ENCODE results near the gene MTRF1L. TPM values are rescaled to one million over a fixed set of nuclear protein-coding genes. Genes with fewer than 3 reads are reported as not detected.
A peak's percentile ranks its signal among the peaks of the same experiment; 100 is the strongest.

MTRF1L gene
- polyA plus RNA-seq (2012; ENCODE audit: missing spikeins): 12.9 TPM

DNA sequence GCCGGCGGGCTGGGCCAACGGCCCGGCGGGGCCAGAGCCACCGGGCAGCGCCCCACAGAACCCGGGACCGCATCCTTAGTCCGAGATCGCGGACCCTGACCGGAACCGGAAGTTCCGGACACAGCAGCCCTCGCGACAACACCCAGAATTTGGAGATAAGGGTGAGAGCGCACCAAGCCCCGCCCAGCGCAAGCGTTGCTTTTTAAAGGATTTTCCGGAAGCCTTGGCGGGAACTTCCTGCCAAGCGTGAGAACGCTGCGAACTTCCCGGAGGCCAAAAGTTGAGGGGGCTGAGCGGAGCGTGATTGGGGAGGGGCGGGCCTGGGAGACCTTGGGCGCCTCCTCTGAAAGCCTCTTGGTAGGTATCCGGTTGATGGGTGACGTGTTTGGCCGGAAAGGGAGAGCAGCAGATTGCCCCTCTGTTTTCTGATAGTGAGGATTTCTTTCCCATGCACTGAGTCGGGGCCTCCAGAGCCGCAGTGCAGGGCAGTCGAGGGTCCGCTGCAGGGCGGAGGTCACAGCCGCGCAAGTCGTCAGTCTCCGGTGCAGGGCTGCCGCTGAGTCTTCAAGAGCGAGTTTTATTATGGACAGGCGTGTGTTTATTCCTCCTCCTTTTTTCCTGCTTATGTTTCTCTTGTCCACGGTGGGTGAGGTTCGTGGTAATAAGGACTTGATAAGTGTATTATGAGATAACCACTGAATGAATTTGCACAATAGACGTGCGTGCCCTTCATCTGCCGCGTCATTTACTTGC lies at the start of gene MTRF1L:
Gene MTRF1L, minus strand, starts transcription at position 97 of the 753 bp plus-strand sequence. Its CDS starts 24 bp downstream, at position 73.
- DNase-seq (ENCODE audit: insufficient read length): peak; percentile 67
- TF ChIP-seq POLR2AphosphoS5 (IDR thresholded peaks at IDR 0.05; ENCODE audit: low read depth, low read length) (no peak), POLR2A (IDR thresholded peaks at IDR 0.05; ENCODE audit: low read depth, low read length) (peak; percentile 54; the same call in 1 of the 2 replicates), TAF1 (IDR thresholded peaks at IDR 0.05; ENCODE audit: borderline replicate concordance, low read depth, low read length) (peak; percentile 38; the same call in 1 of the 2 replicates)
- FAIRE-seq: peak; percentile 89

- FAIRE-seq: no peak
- no peak for TF ChIP-seq POLR2A (IDR thresholded peaks at IDR 0.05; ENCODE audit: low read depth, low read length)
These were observed 49.3 kb upstream of the MTRF1L start for GRCh38 chr6:153051801-153052200.

GRCh38 chr6:153048631-153049030 lies 46.1 kb upstream of the MTRF1L start:
- FAIRE-seq (no peak), DNase-seq (ENCODE audit: insufficient read length) (no peak)
- TF ChIP-seq TAF1 (IDR thresholded peaks at IDR 0.05; ENCODE audit: borderline replicate concordance, low read depth, low read length) (no peak), POLR2A (IDR thresholded peaks at IDR 0.05; ENCODE audit: low read depth, low read length) (no peak), POLR2AphosphoS5 (IDR thresholded peaks at IDR 0.05; ENCODE audit: low read depth, low read length) (no peak)

More at GRCh38 chr6:153051801-153052200, 49.3 kb upstream of the MTRF1L start:
- no peak for DNase-seq (ENCODE audit: insufficient read length)

- TF ChIP-seq POLR2A (IDR thresholded peaks at IDR 0.05; ENCODE audit: low read depth, low read length) (no peak), POLR2AphosphoS5 (IDR thresholded peaks at IDR 0.05; ENCODE audit: low read depth, low read length) (no peak), TAF1 (IDR thresholded peaks at IDR 0.05; ENCODE audit: borderline replicate concordance, low read depth, low read length) (no peak)
- DNase-seq (ENCODE audit: insufficient read length): no peak
- FAIRE-seq: no peak
These were observed 44.9 kb upstream of the MTRF1L start for GRCh38 chr6:153047386-153047785.

- TF ChIP-seq POLR2A (IDR thresholded peaks at IDR 0.05; ENCODE audit: low read depth, low read length) (no peak), POLR2AphosphoS5 (IDR thresholded peaks at IDR 0.05; ENCODE audit: low read depth, low read length) (no peak), TAF1 (IDR thresholded peaks at IDR 0.05; ENCODE audit: borderline replicate concordance, low read depth, low read length) (no peak)
- no peak for DNase-seq (ENCODE audit: insufficient read length)
These were observed 42.8 kb upstream of the MTRF1L start for GRCh38 chr6:153045271-153045670.

DNA sequence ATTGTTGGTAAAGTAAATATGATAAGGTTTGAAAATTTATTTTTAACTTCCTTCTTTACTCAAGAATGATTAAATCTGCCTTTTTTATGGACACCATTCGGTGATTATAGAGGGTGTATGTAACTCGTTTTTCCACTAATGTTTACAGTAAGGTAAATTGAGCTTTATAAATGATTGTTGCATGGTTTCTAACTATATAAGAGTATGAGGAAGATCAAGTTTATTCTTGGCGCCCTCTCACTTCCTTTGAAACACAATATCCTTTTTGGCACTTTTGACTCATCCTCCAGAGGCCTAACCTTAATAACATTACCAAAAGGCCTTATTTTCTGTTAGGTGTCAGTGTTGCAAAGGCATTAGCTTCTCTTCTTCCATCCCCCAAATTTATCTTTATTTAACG lies 41.8 kb upstream of the MTRF1L start:
- no peak for TF ChIP-seq POLR2A (IDR thresholded peaks at IDR 0.05; ENCODE audit: low read depth, low read length)
- no peak for TF ChIP-seq TAF1 (IDR thresholded peaks at IDR 0.05; ENCODE audit: borderline replicate concordance, low read depth, low read length)
- TF ChIP-seq POLR2AphosphoS5 (IDR thresholded peaks at IDR 0.05; ENCODE audit: low read depth, low read length): no peak
- no peak for FAIRE-seq
- DNase-seq (ENCODE audit: insufficient read length): no peak

More at GRCh38 chr6:153045271-153045670, 42.8 kb upstream of the MTRF1L start:
- FAIRE-seq: no peak

DNA sequence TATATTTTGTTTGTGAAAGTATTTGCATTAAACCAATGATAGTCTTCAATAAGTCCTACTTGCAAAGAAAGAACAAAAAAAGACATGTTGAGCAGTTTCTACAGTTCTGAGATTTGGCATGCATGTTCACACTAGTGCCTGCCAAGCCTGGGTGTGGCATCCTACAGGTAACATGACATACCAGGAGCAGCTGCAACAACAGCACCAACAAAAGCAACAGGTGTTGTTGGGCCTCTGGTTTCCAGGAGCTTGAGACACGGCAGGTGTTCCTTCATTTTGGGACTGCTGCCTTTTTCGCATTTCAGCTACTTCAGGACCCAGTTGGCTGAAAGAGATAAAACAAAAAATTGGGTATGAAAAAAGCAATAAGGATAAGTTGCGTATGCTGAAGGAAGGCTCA lies 41.2 kb upstream of the MTRF1L start:
- no peak for TF ChIP-seq POLR2AphosphoS5 (IDR thresholded peaks at IDR 0.05; ENCODE audit: low read depth, low read length)
- TF ChIP-seq POLR2A (IDR thresholded peaks at IDR 0.05; ENCODE audit: low read depth, low read length): no peak
- TF ChIP-seq TAF1 (IDR thresholded peaks at IDR 0.05; ENCODE audit: borderline replicate concordance, low read depth, low read length): no peak
- DNase-seq (ENCODE audit: insufficient read length): no peak
- no peak for FAIRE-seq

- no peak for FAIRE-seq
These were observed 36.0 kb upstream of the MTRF1L start for GRCh38 chr6:153038378-153039057.

DNA sequence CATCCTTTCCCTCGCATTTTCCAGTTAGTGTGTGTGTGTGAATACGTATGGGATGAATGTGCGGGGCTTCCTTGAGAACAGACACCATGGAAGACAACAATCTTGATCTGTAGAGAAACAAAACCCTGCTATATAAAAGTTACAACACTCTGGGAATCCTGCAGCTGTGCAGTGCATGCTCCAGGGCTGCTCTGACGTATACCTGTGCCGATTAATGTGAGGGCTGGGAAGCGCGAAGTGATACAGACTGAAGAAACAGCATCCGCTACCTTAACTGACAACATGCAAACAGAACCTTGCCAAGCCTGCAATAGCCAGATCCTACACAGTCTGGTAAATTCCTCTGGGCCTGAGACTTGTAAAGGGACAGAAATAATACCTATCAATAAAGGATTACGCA lies 31.6 kb upstream of the MTRF1L start:
- no peak for FAIRE-seq
- TF ChIP-seq POLR2A (IDR thresholded peaks at IDR 0.05; ENCODE audit: low read depth, low read length) (no peak), TAF1 (IDR thresholded peaks at IDR 0.05; ENCODE audit: borderline replicate concordance, low read depth, low read length) (no peak), POLR2AphosphoS5 (IDR thresholded peaks at IDR 0.05; ENCODE audit: low read depth, low read length) (no peak)
- no peak for DNase-seq (ENCODE audit: insufficient read length)

More at GRCh38 chr6:153038378-153039057, 36.0 kb upstream of the MTRF1L start:
- TF ChIP-seq POLR2A (IDR thresholded peaks at IDR 0.05; ENCODE audit: low read depth, low read length): no peak
- TF ChIP-seq TAF1 (IDR thresholded peaks at IDR 0.05; ENCODE audit: borderline replicate concordance, low read depth, low read length): no peak
- TF ChIP-seq POLR2AphosphoS5 (IDR thresholded peaks at IDR 0.05; ENCODE audit: low read depth, low read length): no peak
- no peak for DNase-seq (ENCODE audit: insufficient read length)

DNA sequence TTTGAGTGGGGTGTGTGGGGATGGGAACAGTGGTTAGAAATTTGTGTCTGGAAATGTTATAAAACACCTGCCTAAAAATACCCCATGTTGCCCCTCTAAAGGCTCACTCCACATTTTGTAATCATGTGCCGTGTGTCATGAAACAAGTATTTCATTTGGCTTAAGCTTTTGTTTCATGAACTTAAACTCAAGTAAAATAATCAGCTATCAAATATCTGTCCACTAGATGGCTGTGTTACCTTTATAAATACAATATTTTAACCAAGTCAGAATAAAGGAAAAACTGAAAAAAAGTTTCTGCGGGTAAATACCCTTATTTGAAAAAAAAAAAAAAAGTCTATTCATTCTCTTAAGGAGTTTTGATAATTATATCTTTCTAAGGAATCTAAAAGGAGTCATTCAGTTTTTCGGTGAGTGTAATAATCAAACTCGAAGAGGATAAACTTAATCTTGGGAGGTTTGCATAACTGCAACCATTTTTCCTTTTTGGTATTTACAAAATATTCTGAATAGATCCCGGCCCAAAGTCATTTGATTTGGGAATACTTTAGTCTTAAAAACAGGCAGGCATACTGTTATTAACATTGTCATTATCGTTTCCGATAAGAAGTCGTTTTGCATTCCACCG lies 29.9 kb upstream of the MTRF1L start:
- no peak for FAIRE-seq

GRCh38 chr6:153031335-153031955 lies 28.9 kb upstream of the MTRF1L start:
- FAIRE-seq (no peak), DNase-seq (ENCODE audit: insufficient read length) (no peak)
- TF ChIP-seq POLR2A (IDR thresholded peaks at IDR 0.05; ENCODE audit: low read depth, low read length) (no peak), POLR2AphosphoS5 (IDR thresholded peaks at IDR 0.05; ENCODE audit: low read depth, low read length) (no peak), TAF1 (IDR thresholded peaks at IDR 0.05; ENCODE audit: borderline replicate concordance, low read depth, low read length) (no peak)

More for the DNA sequence above, 29.9 kb upstream of the MTRF1L start:
- DNase-seq (ENCODE audit: insufficient read length): no peak
- TF ChIP-seq TAF1 (IDR thresholded peaks at IDR 0.05; ENCODE audit: borderline replicate concordance, low read depth, low read length) (no peak), POLR2AphosphoS5 (IDR thresholded peaks at IDR 0.05; ENCODE audit: low read depth, low read length) (no peak), POLR2A (IDR thresholded peaks at IDR 0.05; ENCODE audit: low read depth, low read length) (no peak)
